ENCODE results near the gene AKAP6. TPM values are rescaled to one million over a fixed set of nuclear protein-coding genes. Genes with fewer than 3 reads are reported as not detected.
A peak's percentile ranks its signal among the peaks of the same experiment; 100 is the strongest.

AKAP6 gene
- total RNA-seq, 1 experiment from 2014 or later: 11.3 TPM

DNA sequence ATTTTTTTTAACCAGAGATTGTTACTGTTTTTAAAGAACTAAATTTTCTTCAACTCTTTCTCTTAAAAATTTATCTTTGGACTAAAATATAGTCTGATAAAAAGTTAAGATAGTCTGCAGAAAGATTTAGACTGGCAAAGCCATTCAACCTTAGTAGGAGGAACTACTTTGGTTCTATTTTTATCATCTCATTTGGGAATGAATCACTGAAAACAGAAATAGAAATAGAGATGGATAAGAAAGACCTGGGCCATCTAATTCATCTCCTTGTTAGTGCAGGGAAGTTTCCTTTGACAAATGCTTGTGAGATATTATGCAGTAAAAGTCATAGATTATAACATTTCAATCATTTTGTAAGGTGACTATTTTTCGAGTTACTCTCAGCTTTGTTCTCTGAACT is 346.3 kb downstream of the AKAP6 start:
- DNase-seq (ENCODE audit: low spot score): no peak

DNA sequence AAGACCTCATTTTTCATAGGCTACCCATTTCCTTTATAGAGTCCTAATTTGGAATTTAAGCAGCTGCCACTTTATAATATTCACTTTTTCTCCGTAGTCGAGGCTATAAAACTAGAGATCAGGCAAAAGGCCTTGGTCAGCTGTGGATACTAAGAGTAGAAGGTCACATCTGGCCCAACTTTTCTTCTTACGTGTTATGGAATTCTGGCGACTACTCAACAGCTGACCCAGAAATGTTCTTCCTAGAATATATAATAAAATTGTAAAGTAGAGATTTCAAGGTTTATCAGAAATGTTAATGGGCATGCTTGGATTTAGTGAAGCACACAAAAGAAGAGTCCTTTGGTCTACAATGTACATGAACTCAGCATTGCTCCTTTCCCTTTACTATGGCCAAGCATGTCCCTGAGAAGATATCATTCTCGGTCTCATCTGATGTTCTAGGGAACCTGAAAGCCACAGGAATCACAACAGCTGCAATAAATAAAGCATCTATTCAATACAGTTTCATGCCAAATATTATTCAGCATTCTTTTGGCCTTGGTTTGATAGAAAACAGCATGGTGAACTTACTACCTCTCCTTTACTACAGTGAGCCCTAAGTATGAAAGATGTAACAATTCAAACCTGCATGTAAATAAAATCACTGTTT is 348.2 kb downstream of the AKAP6 start:
- no peak for DNase-seq (ENCODE audit: low spot score)

DNA sequence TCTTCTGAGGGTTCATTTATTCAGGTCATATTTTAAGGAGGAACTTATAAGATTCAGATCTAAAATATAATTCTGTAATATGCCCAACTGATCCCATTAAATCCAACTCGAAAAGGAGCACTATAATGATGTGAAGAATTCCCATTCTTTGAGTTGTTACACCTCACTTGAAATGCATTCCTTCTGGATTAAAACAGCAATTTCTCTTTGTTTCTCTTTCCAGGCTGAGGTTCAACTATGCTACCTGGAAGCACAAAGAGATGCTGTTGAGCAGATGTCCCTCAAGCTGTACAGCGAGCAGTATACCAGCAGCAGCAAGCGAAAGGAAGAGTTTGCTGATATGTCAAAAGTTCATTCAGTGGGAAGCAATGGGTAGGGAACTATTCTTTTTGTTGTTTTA is 349.0 kb downstream of the AKAP6 start:
- DNase-seq (ENCODE audit: low spot score): no peak

DNA sequence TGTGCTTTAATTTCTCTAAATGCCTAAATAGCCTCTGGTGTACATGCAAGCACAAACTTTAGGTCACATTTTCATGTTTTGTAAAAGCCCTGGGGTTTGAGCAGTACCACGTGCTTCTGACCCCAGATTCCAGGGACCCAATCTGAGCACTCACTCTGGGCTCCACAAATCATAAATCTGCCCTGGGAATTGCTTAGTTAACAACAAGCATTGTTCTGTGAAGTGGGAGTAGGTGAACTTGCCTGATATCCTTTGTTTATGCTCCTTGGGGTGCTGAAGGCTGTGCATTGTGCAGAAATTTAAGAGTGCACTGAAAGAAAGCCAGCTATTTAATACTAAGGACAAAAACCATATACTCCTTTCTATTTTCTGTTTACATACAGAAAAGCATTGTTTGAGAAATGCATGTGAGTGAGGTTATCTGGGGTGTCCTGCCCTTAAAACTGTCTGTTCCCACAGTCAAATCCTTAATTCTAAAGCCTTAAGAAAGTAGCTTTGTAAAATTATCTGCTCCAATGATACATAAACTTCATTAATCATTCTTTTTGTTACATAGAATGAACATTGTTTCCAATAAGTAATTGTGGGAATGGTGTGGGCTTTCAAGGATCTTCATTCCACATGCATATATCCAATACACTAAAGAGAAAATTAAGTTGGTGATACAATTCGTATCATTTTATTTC is 351.0 kb downstream of the AKAP6 start:
- no peak for DNase-seq (ENCODE audit: low spot score)

DNA sequence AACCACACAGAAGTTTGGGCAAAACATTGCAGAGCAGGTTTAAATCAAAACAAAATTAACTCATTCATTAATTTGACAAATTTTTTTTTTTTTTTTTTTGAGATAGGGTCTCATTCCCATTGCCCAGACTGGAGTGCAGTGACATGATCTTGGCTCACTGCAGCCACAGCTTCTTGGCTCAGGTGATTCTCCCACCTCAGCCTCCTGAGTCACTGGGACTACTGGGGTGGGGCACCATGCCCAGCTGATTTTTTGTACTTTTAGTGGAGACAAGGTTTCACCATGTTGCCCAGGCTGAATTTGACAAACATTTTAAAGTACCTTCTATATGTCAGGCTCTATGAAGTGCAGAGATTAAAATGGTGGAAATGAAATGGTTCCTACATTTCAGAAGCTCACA is 352.5 kb downstream of the AKAP6 start:
- DNase-seq (ENCODE audit: low spot score): no peak

DNA sequence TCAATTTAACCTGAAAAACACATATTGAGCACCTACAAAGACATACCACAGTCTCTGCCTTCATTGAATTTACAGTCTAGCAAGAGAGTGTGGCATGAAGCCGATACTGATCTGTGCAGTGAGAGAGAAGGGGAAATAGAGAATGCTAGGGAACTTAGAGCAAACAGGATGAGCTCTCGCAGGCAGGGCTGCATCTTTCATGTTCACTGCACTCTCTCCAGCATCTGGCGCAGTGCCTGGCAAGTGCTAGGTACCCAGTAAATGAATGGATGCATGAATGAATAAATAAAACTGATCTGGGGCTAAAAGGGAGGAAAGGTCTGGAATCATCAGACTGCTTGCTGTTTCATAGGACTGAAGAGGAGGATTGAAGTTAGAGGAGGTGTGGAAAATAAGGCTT is 353.1 kb downstream of the AKAP6 start:
- no peak for DNase-seq (ENCODE audit: low spot score)

DNA sequence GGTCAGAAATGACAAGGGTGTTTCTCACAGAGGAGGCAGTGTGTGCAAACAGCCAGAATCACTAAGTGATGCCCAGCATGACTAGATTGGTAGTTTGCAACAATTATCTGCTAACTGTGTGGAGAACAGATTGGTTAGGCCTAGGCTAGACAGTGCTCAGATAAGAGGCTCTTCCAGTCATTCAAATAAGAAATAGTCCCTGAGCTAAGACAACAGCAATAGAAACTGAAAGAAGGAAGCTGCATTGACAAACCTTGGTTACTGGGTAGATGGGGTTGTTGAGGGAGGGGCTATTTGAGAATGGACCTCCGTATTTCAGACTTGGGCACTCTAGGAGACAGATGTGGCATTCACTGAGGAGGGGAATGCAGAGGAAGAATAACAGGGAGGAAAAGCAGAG is 354.6 kb downstream of the AKAP6 start:
- DNase-seq (ENCODE audit: low spot score): no peak

DNA sequence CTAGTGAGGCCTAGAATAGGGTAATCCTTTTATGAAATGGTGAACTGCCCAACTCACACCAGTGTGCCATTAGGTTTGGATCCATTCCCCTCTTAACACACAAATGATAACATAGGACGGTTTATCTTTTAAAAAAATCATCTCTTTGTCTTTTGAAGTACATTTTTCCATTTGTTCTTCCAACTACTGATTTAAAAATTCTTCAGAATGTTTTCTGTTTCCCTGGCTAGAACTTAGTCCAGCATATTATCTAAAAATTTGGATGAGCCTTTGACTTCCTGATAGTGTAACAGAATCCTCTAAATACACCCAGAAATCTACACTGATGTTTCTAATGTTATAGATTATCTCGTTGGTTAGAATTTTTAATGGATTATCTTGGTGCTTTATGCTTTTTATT is 359.8 kb downstream of the AKAP6 start:
- DNase-seq (ENCODE audit: low spot score): no peak

DNA sequence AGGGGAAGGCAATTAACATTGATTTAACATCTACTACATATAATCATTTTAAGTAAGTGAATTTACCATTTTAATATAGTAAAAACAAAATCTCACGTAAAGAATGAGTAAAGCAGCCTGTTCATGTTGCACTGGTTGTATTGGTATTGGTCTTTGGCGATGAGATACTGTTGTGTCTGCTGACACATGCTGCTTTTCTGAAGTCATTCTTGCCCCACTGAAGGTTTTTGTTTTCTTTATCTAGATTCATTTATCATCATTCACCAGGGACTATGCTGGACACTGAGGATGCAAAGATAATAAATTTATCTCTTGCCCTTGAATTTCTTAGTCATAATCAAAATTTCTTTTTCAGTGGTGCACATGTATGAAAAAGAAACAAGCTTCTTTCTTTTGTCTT is 363.3 kb downstream of the AKAP6 start:
- no peak for DNase-seq (ENCODE audit: low spot score)

DNA sequence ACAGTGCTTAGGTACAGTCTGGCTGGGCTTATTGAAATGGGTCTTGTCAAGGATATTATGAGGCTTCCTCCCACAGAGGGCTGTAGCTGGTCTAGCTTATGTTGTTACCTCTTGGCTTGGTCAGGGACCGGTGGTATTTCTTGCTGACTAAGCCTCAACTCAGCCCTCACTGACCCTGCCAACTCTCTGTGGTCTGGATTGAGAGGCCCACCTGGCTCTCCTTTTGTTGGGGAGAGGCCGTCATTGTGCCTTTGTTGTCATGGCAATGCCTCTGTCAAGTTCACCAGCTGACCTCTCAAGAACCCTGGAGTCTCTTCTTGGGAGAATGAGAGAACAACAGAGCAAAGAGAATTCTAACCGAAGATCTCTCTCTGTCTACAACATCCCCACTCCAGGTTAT is 364.0 kb downstream of the AKAP6 start:
- DNase-seq (ENCODE audit: low spot score): peak; percentile 75

DNA sequence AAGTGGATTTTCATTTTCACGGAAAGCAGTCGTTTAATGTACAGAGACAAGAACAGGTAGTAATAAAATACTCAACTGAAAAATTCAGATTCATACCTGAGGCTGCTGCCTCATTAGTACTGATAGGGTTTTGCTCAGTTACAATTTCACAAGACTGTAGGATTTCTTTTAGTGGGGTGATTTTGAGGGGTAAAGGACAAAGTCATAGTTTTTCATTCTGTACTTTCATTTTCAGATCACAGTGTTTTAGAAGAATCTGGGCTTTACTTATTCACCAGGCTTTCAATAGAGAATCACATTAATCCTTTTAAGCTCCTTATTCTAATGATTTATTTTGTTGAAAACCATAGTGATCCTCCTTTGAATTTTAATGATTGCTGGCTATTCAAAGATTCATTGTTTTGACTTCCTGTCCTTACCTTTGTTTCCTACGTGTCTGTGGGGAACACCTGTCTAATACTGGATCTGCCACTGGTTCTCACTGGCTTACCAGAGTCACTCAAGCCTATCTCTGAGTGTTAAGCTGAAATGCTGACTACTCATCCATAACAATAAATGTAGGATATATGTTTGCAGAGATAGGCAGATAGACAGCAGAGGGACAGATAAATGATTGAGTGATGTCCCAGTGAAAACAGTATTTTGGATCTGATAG is 365.8 kb downstream of the AKAP6 start:
- DNase-seq (ENCODE audit: low spot score): no peak

DNA sequence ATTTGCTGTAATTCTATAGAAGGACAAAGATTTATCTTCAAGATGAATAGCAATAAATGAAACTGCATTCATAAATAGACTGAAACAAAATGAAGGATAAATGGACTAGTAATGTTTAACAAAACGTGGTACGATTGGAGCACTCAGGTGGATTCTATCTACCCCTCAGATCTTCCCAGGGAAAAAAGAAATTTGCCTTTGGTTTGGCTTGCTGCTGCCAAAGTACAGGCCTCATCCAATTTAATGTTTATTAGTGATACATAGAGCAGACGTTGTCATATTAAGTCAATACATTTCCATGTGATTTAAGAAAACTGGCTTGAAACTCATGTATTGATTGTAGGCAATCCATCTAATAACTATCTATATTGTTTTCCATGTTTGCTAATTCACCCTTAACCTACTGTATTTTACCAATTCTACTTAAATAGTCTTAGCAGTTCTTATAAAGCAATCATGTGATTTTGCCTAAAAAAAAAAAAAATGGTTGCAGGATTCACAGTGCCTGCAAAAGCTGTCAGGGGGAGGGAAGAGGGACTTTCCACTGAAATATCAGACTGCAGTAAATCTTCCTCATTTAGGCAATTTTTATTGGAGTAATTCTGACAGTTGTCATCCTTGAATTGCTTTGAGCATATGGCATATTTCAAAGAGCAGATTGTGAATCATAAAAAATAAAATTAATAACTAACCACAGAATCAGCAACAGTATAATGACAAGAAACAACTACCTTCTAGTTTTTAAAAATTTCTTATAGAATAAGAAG is 367.4 kb downstream of the AKAP6 start:
- no peak for DNase-seq (ENCODE audit: low spot score)

DNA sequence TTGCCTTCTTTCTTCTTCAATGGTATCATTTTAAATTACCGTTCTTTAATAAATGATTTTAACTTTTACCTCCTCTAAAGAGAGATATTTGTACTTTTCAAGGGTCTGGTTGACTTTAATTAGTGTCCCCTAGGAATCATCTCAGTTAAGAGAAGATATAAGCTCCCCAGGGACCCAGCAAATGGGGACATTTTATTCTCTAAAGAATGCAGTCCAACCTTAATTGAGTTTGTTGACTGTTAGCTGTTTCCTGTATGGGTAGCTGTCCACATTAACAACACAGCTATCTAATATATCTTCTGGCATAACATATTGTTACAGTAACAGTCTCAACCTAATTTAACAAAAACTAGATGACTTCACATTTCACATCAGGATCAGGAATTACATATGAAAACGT is 368.0 kb downstream of the AKAP6 start:
- no peak for DNase-seq (ENCODE audit: low spot score)

DNA sequence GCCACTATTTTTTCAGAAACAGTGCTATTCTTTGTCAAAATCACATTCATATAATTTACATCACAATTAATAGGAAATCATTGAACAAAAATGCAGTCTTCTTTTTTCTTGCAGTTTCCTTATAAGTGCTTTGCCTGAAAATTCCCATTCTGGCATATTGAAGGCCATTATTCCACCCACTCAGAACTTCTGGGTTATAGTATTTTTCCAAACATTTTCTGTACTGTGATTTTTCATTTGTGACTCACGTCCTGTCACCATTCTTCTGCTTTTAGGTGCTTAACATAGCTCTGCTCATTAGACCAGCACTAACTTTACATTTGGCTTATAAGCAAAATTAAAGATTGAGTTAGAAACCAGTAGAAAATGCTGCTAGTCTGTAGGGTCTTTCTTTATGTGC is 368.6 kb downstream of the AKAP6 start:
- DNase-seq (ENCODE audit: low spot score): peak; percentile 40

DNA sequence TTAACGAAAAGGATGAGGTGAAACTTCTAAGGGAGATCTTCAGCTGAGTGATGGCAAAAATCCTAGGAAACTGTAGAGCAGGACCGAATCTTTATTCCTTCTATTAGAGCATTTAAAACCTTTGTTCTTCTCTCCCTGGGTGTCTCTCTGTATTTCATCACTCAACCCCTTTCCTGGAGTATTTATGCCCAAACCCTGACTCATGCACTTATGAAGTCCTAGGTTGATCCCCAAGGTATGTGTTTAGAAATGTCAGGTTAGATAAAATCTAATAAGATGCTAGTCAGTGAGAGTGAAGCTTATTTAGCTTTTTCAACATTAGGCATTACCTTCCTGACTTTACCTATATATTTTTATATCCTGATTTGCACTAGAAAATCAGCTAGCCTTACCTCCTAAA is 369.7 kb downstream of the AKAP6 start:
- DNase-seq (ENCODE audit: low spot score): peak; percentile 30

DNA sequence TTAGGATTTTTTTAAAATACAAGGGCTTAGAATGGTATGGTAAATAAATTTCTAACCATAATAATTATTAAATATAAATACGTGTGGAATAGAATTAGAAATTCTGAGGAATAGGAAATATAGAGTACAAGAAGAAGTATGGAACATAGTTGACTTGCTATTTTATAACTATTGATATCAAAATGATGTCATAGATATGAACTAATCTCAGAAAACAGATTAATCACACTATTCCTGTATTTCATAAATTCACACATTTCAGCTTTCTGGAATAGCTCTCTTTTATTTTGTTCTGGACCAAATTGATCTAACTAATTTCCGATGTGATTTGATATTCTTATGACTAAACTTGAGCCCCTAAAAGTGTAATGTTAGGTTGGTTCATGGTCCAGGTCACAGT is 372.4 kb downstream of the AKAP6 start:
- DNase-seq (ENCODE audit: low spot score): no peak

DNA sequence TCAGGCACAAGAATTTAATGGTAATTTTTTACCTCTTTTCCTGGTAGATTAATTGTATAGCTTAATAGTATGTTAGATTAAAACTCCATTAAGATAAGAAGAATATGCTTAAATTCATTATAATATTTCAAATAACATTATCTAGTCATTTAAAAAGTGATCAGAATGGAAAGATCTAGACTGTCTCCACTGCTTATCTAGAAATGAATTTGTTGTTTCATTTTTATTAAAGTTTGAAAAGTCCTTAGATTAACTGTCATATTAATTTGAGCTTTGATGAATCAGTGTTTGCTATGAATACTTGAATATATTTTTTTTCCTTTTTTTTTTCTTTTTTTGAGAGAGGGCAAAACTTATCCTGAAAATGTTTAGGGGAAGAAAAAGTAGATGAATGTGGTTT is 373.0 kb downstream of the AKAP6 start:
- no peak for DNase-seq (ENCODE audit: low spot score)

DNA sequence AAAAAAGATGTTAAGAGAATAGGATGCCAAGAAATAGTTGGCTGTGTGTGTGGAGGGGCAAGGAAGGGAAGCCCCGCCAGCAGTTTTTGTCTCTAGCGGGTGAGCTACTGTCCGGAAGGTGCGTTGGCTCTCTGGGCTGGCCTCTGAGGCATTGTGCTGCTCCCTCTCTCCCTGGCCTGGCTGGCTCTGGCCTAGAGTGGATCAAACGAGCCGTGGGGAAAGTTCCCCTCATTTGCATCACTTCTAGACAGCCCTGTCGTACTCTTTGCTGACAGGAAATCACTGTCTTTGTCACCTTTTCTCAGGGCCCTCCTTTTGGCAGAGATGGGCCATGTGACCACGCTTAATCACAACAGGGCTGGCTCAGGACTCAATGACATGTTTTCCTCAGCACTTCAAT is 373.5 kb downstream of the AKAP6 start:
- no peak for DNase-seq (ENCODE audit: low spot score)

DNA sequence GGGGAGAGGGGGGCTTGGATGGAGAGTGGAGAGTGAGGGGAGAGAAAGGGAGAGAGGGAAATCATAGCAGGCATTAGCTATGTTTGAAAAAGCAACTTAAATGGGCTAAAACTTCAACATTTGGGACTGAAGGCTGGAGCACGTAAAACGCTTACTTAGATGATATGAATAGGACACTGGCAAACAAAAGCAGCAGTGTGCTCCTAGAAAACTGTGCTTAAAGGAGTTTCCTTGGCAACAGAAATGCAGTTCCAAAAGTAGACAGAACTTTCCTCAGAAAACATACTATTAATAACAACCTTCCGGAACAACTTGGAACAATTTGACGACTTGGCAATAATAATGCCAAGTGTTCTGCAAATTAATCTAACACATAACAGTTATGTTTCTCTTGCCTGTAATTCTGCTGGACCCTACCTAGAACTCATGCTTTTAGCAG is 374.1 kb downstream of the AKAP6 start:
- no peak for DNase-seq (ENCODE audit: low spot score)

DNA sequence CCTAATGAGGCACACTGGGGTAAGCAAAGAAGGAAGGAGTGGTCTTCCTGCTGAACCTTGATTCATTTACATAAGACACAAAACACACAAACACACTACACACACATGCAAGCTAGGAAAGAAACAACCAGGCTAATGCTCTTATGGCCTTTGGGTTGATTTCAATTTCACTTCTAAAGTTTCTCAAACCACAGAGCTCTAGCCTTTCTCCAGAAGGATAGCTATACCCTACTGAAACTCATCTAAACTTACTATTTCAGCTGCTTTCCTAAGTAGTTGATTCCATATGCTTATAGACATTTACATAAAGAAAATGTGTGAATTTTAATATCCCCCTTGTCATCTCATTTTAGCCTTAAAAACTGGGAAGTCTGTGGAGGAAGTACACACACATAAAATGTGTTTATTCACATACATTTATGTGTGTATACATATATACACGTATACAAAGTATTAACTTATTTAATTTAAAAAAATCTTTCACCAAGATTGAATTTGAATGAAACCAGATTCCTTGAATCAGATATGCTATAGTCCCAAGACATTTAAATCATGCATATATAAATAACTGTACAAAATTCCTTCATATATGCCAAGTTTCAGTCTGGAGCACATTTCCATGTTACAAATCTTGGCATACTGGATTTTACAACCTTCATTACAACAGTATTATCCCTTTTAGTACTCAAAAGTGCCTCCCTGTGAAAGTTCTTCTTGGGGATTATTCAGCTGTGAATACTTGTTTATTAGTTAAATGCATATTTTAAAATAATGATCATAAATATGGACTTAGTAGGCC is 377.8 kb downstream of the AKAP6 start:
- DNase-seq (ENCODE audit: low spot score): no peak

DNA sequence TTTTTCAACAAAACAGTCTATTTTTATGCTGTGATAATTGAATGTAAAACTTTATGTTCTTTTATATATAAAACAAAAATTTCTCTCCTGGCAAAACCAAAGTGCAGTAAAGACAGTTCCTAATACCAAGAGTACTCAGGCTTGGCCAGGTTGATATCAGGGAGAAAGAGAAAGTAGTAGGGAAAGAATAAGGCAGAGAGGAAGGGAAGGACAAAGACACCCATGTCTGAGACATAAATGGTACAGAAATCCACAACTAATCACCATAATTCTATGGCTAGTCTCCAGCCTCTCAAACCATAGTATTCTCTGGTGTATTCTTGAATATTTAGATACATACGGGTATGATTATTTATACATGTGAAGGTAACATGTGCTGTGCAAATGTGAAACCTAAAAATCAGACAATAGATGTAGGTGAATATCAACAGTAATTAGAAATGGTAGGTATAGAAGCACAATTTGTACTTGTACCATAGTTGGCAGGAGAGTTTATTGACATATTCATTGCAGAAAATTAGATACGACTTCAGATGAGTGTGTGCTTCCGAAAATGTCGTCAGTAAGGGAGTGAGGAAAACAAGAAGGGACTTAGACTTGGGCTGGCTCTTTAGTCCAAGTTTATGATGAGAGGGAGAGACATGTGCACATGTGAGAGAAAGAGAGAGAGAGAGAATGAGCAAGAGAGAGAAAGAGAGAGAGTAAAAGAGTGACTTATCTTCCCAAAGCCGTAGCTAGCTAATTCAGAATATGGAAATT is 378.8 kb downstream of the AKAP6 start:
- DNase-seq (ENCODE audit: low spot score): no peak

Measured in A172 (cell line).